Measurements from ENCODE around the gene VPS13A. TPM values are rescaled to one million over a fixed set of nuclear protein-coding genes. Genes with fewer than 3 reads are reported as not detected.

The VPS13A gene
- total RNA-seq, 4 donors from 2014 or later: 45.9 to 77.0 (median 53.5) TPM

DNA sequence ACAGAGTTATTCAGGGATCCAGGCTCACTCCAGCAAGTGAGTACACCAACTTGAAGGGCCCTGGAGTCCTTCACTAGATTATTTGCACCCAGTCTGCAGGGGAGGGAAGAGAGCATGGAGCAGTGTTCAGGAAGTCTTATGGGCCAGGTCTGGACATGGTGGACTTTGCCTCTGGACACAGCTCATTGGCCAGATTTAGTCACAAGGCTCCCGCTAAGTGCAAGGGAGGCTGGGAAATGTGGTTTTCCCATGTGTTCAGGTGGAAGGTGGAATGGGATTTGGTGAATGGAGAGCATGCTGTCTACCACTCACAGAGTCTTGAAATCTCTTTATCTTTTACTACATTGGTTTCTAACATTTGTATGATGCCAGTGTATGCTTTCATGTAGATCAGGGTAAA, 270.3 kb downstream of the VPS13A start:
- TF ChIP-seq POLR2A (IDR thresholded peaks at IDR 0.05): no peak
- no peak for TF ChIP-seq CTCF (IDR thresholded peaks at IDR 0.05)
- H3K9me3 ChIP-seq: no peaks in the 10 kb centered on the region
- no peak overlapping the region for H3K4me3 ChIP-seq (replicated peaks in 1 of 3)
- no peak for DNase-seq
- intact Hi-C loops (cut with DNase I): no loop called here
- H3K36me3 ChIP-seq: no peaks in the 10 kb centered on the region
- no peak overlapping the region for H3K27ac ChIP-seq
- 100% methylated on average over 1 of the region's 1 CpG for WGBS, 2 donors
- peaks cover 0 to 8% of the 10 kb centered on the region in 2 donors for H3K4me1 ChIP-seq
- no peaks in the 10 kb centered on the region for H3K27me3 ChIP-seq

GRCh38 chr9:77449240-77450084, 272.1 kb downstream of the VPS13A start:
- Histone ChIP-seq H3K27ac (no peak overlapping the region), H3K4me3 (replicated peaks in 1 of 3) (no peak overlapping the region), H3K27me3 (no peaks in the 10 kb centered on the region), H3K4me1 (peaks cover 0 to 8% of the 10 kb centered on the region in 2 donors), H3K36me3 (no peaks in the 10 kb centered on the region), H3K9me3 (no peaks in the 10 kb centered on the region)
- 55 to 56% methylated on average over 12 of the region's 12 CpGs for WGBS, 2 donors
- TF ChIP-seq POLR2A (IDR thresholded peaks at IDR 0.05) (no peak), CTCF (IDR thresholded peaks at IDR 0.05) (no peak)
- DNase-seq: peak in 1 of 2 donors; percentile 18
- intact Hi-C loops (cut with DNase I): loop anchor here (10.0 kb wide), 1 partner anchor 205 kb away; no protein-coding TSS in a partner anchor

GRCh38 chr9:77450085-77450475, 272.7 kb downstream of the VPS13A start:
- 84 to 91% methylated on average over 4 of the region's 4 CpGs for WGBS, 2 donors
- intact Hi-C loops (cut with DNase I): loop anchor here (10.0 kb wide), 1 partner anchor 205 kb away; no protein-coding TSS in a partner anchor
- no peak overlapping the region for H3K27ac ChIP-seq

GRCh38 chr9:77451507-77451906, 274.2 kb downstream of the VPS13A start:
- Histone ChIP-seq H3K27me3 (no peaks in the 10 kb centered on the region), H3K27ac (no peak overlapping the region), H3K36me3 (no peaks in the 10 kb centered on the region), H3K9me3 (no peaks in the 10 kb centered on the region), H3K4me3 (replicated peaks in 1 of 3) (no peak overlapping the region), H3K4me1 (peaks cover 8 to 14% of the 10 kb centered on the region in 2 donors)
- TF ChIP-seq POLR2A (IDR thresholded peaks at IDR 0.05) (no peak), CTCF (IDR thresholded peaks at IDR 0.05) (no peak)
- intact Hi-C loops (cut with DNase I): loop anchor here (10.0 kb wide), 1 partner anchor 203 kb away; no protein-coding TSS in a partner anchor
- 95 to 97% methylated on average over 4 of the region's 4 CpGs for WGBS, 2 donors
- no peak for DNase-seq

More at GRCh38 chr9:77450085-77450475, 272.7 kb downstream of the VPS13A start:
- H3K9me3 ChIP-seq: no peaks in the 10 kb centered on the region
- TF ChIP-seq CTCF (IDR thresholded peaks at IDR 0.05): no peak
- TF ChIP-seq POLR2A (IDR thresholded peaks at IDR 0.05): no peak
- no peak for DNase-seq
- no peaks in the 10 kb centered on the region for H3K27me3 ChIP-seq
- H3K4me1 ChIP-seq: peaks cover 0 to 8% of the 10 kb centered on the region in 2 donors
- no peaks in the 10 kb centered on the region for H3K36me3 ChIP-seq
- no peak overlapping the region for H3K4me3 ChIP-seq (replicated peaks in 1 of 3)

Measured in thyroid gland (tissue), 4 donors.